HG02759 (cell line): ENCODE results near the gene NYAP2.

Experiments
- ATAC-seq: cut with Tn5 transposase; IDR thresholded peaks from one replicate; pipeline ENCODE4 v1.9.1; 2021; ENCODE audit warnings: mild to moderate bottlenecking, moderate library complexity; ENCODE audit not compliant: unreplicated experiment

The NYAP2 gene

GRCh38 chr2:225428360-225428759 lies 28.9 kb downstream of the NYAP2 start:
- ATAC-seq = no peak

- no peak for ATAC-seq
Measured at GRCh38 chr2:225429717-225430116, 30.2 kb downstream of the NYAP2 start.

GRCh38 chr2:225431105-225431863 lies 31.8 kb downstream of the NYAP2 start:
- no peak for ATAC-seq

GRCh38 chr2:225434014-225434413 lies 34.5 kb downstream of the NYAP2 start:
- no peak for ATAC-seq

- ATAC-seq = no peak
Measured at GRCh38 chr2:225437319-225437718, 37.8 kb downstream of the NYAP2 start.

GRCh38 chr2:225438248-225438647 lies 38.7 kb downstream of the NYAP2 start:
- no peak for ATAC-seq

- no peak for ATAC-seq
Measured at GRCh38 chr2:225452677-225453076, 53.2 kb downstream of the NYAP2 start.

GRCh38 chr2:225454412-225454811 lies 54.9 kb downstream of the NYAP2 start:
- ATAC-seq = no peak

- ATAC-seq = no peak
Measured at GRCh38 chr2:225456619-225457260, 57.2 kb downstream of the NYAP2 start.

- no peak for ATAC-seq
Measured at GRCh38 chr2:225457482-225457881, 58.0 kb downstream of the NYAP2 start.

- no peak for ATAC-seq
Measured at GRCh38 chr2:225458431-225459117, 59.1 kb downstream of the NYAP2 start.

- no peak for ATAC-seq
Measured at GRCh38 chr2:225462417-225462816, 62.9 kb downstream of the NYAP2 start.

GRCh38 chr2:225462945-225463344 lies 63.4 kb downstream of the NYAP2 start:
- no peak for ATAC-seq

GRCh38 chr2:225463449-225463848 lies 63.9 kb downstream of the NYAP2 start:
- no peak for ATAC-seq

GRCh38 chr2:225464346-225465025 lies 65.0 kb downstream of the NYAP2 start:
- ATAC-seq = peak; percentile 81

- ATAC-seq = no peak
Measured at GRCh38 chr2:225465827-225466226, 66.3 kb downstream of the NYAP2 start.

GRCh38 chr2:225466891-225467604 lies 67.5 kb downstream of the NYAP2 start:
- ATAC-seq = no peak

GRCh38 chr2:225468131-225468530 lies 68.6 kb downstream of the NYAP2 start:
- no peak for ATAC-seq

GRCh38 chr2:225471039-225471438 lies 71.5 kb downstream of the NYAP2 start:
- no peak for ATAC-seq

- no peak for ATAC-seq
Measured at GRCh38 chr2:225471482-225471881, 72.0 kb downstream of the NYAP2 start.

- no peak for ATAC-seq
Measured at GRCh38 chr2:225472161-225472560, 72.7 kb downstream of the NYAP2 start.
